ENCODE results near the gene ORM1.

GRCh38 chr9:114359801-114360200 lies 36.9 kb downstream of the ORM1 start:
- TF ChIP-seq POLR2AphosphoS5 (IDR thresholded peaks at IDR 0.05; ENCODE audit: low read depth), result no peak
- TF ChIP-seq GABPA (IDR thresholded peaks at IDR 0.05; ENCODE audit: low read depth), result no peak
- TF ChIP-seq CTCF (IDR thresholded peaks at IDR 0.05; ENCODE audit: insufficient read depth, low read length), result no peak

Data from HL-60 (cell line).